ENCODE measurements around the gene MPHOSPH9. TPM values are rescaled to one million over a fixed set of nuclear protein-coding genes. Genes with fewer than 3 reads are reported as not detected.

Gene MPHOSPH9
- total RNA-seq, 1 experiment from 2014 or later: 72.3 TPM

- Histone ChIP-seq H3K4me3 (ENCODE audit: low read depth in 2 of 2, low read length in 2 of 2) (no peak overlapping the region), H3K36me3 (ENCODE audit: control insufficient read depth, insufficient read depth, low read length) (peaks cover 12% of the 10 kb centered on the region), H3K27ac (ENCODE audit: low read length) (no peak overlapping the region), H3K9me3 (ENCODE audit: control insufficient read depth, insufficient read depth, low read depth, low read length) (no peaks in the 10 kb centered on the region), H3K27me3 (ENCODE audit: control insufficient read depth, insufficient read depth, low read length) (no peaks in the 10 kb centered on the region), H3K4me1 (ENCODE audit: control insufficient read depth, insufficient read depth, low read length) (peaks cover 20% of the 10 kb centered on the region)
- ChIA-PET CTCF (interaction anchor here (0.6 to 0.7 kb wide), 4 partner anchors 9 to 315 kb away, joined by 3 to 6 read pairs (median 4); no protein-coding TSS in a partner anchor), POLR2A (no interaction called here)
- in situ Hi-C loops (cut with HindIII; ENCODE audit: low pct_unique_long_range_greater_than_20kb, low sequenced_read_pairs): no loop called here
- TF ChIP-seq CTCF (IDR thresholded peaks at IDR 0.05) (no peak), POLR2AphosphoS5 (IDR thresholded peaks at IDR 0.05; ENCODE audit: low read depth, low read length) (no peak), TCF7L2 (IDR thresholded peaks at IDR 0.05; ENCODE audit: low read depth, low read length) (no peak), REST (IDR thresholded peaks at IDR 0.05; ENCODE audit: insufficient read depth in 1 of 2, low read depth in 2 of 2, low read length in 1 of 2) (no peak)
- TSS peak; percentile 40 for BruUV-seq (replicated peaks)
- DNase-seq (ENCODE audit: low read depth, low spot score) (no peak), ATAC-seq (no peak)
- intact Hi-C loops (cut with micrococcal nuclease; ENCODE audit: unreplicated experiment): loop anchor here (5.0 kb wide), 1 partner anchor 112 kb away; no protein-coding TSS in a partner anchor
Measured at GRCh38 chr12:123153906-123154305, 79.0 kb downstream of the MPHOSPH9 start.

- Histone ChIP-seq H3K36me3 (ENCODE audit: control insufficient read depth, insufficient read depth, low read length) (peaks cover 12% of the 10 kb centered on the region), H3K4me1 (ENCODE audit: control insufficient read depth, insufficient read depth, low read length) (peaks cover 31% of the 10 kb centered on the region), H3K27ac (ENCODE audit: low read length) (peak overlapping the region; percentile 73; the same call in 1 of the 2 replicates), H3K4me3 (ENCODE audit: low read depth in 2 of 2, low read length in 2 of 2) (no peak overlapping the region), H3K9me3 (ENCODE audit: control insufficient read depth, insufficient read depth, low read depth, low read length) (no peaks in the 10 kb centered on the region), H3K27me3 (ENCODE audit: control insufficient read depth, insufficient read depth, low read length) (no peaks in the 10 kb centered on the region)
- in situ Hi-C loops (cut with HindIII; ENCODE audit: low pct_unique_long_range_greater_than_20kb, low sequenced_read_pairs): no loop called here
- BruUV-seq (replicated peaks): no TSS peak
- CTCF ChIA-PET: no interaction called here
- intact Hi-C loops (cut with micrococcal nuclease; ENCODE audit: unreplicated experiment): loop anchor here (5.0 kb wide), 1 partner anchor 111 kb away; no protein-coding TSS in a partner anchor
- TF ChIP-seq CTCF (IDR thresholded peaks at IDR 0.05) (no peak), TCF7L2 (IDR thresholded peaks at IDR 0.05; ENCODE audit: low read depth, low read length) (no peak), SIN3A (IDR thresholded peaks at IDR 0.05; ENCODE audit: borderline replicate concordance, insufficient read depth, low read depth, low read length) (no peak), POLR2AphosphoS5 (IDR thresholded peaks at IDR 0.05; ENCODE audit: low read depth, low read length) (no peak), REST (IDR thresholded peaks at IDR 0.05; ENCODE audit: insufficient read depth in 1 of 2, low read depth in 2 of 2, low read length in 1 of 2) (no peak)
- ATAC-seq: no peak
- POLR2A ChIA-PET: interaction anchor here (0.6 kb wide), 1 partner anchor 371 kb away, joined by 3 read pairs; no protein-coding TSS in a partner anchor
- DNase-seq (ENCODE audit: low read depth, low spot score): no peak
Measured at GRCh38 chr12:123152833-123153232, 80.1 kb downstream of the MPHOSPH9 start.
